Suppressor macrophage (primary cell): ENCODE measurements around the gene CATSPERZ.
A peak's percentile ranks its signal among the peaks of the same experiment; 100 is the strongest.

Source experiments
- DNase-seq, 4 experiments: peaks; one replicate each; pipeline ENCODE4 v3.0.0-alpha.2; 2020 to 2022
- total RNA-seq, 17 experiments: gene quantifications; one replicate each; lab custom pipeline; 2026; ENCODE audit warnings: mixed read lengths in 6 of 17, inconsistent platforms in 3 of 17; lab: John Stamatoyannopoulos, UW

The CATSPERZ gene, protein sequence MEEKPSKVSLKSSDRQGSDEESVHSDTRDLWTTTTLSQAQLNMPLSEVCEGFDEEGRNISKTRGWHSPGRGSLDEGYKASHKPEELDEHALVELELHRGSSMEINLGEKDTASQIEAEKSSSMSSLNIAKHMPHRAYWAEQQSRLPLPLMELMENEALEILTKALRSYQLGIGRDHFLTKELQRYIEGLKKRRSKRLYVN
- 0 reads per million in 17 experiments for total RNA-seq

DNA sequence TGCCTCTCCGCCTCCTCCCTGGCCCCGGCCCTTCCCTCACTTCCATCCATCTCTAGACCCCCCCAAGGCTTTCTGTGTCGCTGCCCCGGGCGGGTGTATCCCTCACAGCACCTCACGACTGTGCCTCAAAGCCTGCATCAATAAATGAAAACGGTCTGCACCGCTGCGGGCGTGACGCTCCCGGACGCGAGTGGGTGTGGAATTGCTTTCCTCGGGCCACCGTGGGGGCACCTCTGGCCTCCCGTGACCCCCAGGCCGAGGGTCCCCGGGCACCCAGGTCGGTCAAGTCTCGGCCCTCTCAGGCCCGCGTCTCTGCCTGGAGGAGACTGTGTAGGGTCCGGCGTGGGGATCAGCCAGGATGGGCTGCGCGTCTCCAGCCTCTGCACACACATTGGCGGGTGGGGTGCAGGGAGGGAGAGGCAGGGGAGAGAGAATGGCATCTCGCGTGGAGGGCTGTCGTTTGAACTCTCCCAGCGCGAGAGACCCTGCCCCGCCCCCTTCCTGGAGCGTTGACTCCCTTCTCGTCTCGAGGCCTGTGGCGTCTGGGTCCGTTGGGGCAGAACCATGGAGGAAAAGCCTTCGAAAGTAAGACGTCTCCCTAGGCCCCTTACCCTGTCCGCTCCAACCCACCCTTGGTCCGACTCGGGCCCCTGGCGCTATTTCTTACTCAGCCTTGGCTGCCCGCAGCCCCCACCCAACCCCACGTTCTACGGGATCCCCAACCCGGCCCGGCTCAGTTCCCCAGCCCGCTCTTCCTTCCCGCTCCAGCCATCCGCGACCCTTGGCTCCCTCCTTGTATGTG lies at the start of gene CATSPERZ:
TSS of gene CATSPERZ (plus strand) at position 512 of the 802 bp plus-strand sequence. CDS start at position 565, 53 bp downstream.
- peak in 1 of 4 experiments; percentile 25 for DNase-seq

DNA sequence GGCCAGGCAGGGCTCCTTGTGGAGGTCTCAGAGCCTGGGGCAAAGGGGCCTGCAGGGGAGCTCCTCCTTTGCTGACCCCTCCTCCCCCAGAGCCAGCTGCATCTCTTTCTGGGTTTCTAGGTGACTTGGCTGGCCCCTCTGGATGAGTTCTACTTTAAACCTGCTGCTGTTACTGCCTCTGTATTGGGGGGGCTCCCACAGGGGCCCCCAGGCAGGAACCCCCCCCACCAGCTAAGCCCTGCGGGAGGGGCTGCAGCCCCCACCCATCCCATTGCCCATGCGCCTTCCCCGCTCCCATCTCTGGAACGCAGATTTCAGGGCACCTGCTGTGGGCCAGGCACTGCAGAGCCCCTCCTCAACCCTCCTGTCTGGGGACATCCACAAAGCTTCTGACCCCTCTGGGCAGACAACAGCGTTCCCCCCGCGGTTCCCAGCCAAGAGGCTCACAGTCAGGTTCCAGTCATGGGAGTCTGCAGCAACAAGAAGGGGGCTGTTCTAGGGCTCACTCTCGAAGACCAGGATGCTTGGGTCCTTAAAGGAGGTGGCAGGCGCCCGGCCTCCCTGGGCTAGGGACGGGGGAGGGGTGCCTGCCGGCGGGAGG lies 49.6 kb upstream of the CATSPERZ start:
- DNase-seq, result no peak

DNA sequence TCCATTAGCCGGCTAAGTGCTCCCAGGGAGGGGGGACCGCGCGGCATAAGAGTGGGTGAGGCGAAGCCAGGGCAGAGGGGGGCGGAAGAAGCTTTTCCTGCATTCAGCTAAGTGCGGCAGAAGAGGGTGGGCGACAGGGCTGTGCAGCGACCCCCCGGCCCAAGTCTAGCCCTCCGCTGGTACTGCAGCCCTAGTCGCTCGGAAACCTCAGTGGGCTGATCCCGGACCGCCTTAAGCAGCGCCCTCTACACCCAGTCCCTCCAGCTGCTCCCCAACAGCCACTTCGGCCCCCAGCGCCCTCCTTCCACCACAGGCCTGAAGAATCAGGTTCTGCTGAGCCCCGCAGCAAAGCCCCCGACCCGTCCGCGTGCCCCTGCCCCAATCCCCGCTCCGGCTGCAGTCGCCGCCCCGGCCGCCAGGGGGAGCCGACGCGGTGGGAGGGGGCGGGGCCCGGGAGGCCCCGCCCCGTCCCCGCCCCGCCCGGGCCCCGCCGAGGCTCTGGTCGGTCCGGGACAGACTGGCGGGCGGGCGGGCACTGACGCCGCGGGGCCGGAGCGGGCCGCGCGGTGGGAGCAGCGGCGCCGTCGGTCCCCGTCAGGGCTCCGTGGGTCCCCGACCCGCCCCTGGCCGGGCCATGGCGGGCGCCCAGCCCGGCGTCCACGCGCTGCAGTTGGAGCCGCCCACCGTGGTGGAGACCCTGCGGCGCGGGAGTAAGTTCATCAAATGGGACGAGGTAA lies 49.0 kb upstream of the CATSPERZ start, which contains the start of gene PLCB3:
TSS of gene PLCB3 (plus strand) at position 515 of the 737 bp plus-strand sequence. CDS start at position 635, 120 bp downstream.
- DNase-seq, result peak; percentile 71 to 91 (median 88)

DNA sequence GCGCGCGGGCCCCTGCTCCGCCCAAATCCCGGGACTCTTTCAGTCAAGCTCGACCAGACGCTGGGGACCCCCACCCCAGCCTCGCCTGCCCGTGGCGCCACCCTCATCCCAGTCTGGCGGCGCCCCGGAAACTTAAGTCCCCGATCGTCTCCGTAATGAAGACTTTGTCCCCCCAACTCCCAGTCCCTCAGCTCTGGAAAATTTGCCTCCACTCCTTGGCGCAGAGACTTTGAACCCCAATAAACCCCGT lies 48.5 kb upstream of the CATSPERZ start:
- DNase-seq, result no peak

DNA sequence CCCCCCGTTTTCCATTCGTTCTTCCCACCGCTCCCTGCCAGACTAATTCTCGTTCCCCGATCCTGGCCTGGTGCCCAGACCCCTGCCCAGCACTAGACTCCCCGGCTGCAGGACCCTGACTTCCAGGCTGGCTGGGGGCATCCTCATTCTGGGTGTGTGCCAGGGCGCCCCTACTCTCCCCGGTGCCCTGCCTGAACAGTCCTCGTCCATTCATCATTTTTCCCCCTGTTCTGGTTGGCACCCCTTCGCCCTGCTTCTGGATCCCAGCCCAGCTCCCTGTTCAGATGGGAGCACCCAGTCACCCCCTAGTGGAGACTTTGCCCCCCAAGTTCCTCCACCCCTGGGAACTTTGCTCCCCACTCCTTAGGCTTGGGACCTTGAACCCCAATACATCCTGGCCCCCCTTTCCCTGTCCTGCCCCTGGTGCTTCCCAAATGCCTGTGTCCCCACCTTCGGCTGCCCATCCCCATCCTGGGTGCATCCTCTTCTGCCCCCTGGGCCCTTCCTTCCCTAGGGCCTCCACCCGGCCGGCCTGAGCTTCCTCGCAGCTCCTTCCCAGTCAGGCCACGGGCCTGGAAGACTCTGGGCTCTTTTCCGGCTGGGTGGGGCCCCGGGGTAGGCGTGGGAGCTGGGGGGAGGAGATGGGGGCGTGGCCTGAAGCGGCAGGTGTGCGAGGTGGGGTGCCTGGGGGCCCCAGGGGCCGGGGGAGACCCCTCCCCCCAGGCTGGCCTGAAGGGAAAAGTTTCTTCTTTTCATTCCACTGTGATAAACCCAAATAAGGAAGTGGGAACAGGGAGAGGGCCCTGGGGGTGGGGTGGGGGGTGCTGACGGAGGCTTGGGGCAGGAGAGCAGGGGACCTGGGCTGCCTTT lies 47.9 kb upstream of the CATSPERZ start:
- peak; percentile 60 to 85 (median 68) for DNase-seq

DNA sequence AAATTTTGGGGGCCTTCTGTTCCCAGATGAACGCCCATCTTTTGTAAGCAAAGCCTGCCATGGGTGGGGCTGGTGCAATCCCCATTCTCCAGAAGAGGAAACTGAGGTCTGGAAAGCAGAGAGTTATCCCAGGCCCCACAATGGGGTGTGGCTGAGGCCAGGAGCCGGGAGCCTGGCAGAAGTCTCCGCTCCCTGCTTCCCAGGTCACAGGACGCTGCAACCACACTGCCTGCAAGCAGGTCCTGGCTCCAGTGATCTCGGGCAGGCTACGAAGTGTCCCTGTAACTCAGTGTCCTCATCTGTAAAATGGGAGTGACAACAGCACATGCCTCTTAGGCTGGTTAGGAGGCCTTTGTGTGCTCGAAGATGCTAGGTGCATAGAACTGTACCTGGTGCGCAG lies 47.1 kb upstream of the CATSPERZ start:
- DNase-seq, result no peak

DNA sequence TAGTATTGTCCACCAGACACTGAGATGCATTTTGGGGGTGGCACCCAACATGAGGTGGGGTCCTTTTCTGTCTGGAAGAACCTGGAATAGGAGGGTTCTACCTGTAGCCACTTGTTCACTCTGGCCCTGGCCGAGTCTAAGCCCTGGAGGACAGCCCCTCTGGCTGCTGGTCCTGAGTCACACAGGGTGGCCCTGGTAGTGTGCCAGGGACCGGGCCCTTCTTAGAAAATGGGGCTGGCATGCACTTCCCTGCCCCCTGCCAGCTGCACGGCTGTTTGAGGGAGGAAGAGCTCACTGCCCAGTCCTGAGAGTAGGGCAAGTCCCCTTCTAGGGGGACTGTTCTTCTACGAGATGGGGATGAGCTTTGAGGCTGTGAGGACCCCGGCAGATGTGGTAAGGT lies 46.7 kb upstream of the CATSPERZ start:
- DNase-seq, result no peak

DNA sequence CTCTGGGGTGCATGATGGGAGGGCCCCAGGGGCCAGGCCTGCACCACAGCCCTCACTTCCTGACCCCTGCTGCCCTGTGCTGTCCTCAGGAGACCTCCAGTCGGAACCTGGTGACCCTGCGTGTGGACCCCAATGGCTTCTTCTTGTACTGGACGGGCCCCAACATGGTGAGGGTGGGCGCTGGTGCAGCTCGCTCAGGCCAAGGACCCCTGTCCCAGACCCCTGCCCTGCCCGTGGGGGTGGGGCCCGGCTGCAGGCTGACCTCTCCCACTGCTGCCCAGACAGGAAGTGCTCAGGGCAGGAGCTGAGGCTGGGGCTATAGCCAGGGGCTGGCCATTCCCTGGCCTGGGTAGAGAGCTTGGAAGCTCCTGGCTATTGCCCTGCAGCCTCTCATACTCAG lies 45.8 kb upstream of the CATSPERZ start:
- no peak for DNase-seq

DNA sequence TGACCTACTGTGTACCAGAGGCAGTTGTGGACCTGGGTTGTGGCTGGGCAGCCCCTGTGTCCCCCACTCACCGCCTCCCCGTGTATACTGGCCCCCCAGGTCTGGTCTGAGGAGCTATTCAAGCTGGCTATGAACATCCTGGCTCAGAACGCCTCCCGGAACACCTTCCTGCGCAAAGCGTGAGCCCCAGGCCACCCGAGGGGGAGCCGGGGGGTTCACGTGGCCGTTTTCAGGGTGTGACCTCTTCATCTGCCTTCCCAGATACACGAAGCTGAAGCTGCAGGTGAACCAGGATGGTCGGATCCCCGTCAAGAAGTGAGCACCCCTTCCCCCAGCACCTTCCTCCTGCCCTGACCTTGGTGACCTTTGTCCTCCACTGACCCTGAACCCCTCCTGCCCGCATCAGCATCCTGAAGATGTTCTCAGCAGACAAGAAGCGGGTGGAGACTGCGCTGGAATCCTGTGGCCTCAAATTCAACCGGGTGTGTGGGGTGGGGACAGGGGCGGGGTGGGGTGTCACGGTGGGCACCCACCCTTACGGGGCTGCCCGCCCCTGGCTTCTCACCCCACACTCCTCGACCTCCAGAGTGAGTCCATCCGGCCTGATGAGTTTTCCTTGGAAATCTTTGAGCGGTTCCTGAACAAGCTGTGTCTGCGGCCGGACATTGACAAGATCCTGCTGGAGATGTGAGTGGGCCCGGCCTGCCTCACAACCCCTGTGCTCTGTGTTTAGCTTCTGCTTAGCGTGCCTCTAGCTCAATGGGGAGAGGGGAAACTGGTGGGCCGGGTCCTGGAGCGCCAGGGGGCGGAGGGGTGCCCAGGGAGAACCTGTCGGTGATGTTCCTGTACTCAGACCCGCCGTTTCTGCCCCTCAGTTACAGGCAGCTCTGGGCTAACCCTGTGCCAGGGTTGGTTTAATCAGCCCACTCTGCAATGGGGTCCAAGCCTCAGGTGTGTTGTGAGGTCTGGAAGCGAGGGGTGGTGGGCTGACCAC lies 44.7 kb upstream of the CATSPERZ start:
- no peak for DNase-seq

DNA sequence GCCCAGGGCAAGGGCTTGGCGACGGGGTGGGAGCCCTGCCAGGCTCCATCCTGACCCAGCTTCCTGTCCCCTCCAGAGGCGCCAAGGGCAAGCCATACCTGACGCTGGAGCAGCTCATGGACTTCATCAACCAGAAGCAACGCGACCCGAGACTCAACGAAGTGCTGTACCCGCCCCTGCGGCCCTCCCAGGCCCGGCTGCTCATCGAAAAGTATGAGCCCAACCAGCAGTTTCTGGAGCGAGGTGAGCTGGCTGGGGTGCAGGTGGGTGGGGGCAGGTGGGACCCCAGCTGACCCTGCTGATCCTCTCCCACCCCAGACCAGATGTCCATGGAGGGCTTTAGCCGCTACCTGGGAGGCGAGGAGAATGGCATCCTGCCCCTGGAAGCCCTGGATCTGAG lies 43.9 kb upstream of the CATSPERZ start:
- DNase-seq, result no peak

DNA sequence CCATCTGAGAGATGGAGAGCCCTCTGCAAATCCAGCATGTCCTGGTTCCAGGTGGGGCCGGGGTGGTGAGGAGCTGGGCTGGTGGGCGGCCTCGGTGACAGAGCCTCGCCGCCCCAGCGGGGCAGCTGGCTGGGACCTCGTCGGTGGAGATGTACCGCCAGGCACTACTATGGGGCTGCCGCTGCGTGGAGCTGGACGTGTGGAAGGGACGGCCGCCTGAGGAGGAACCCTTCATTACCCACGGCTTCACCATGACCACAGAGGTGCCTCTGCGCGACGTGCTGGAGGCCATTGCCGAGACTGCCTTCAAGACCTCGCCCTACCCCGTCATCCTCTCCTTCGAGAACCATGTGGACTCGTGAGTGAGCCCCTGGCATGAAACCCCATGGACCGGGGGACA lies 41.8 kb upstream of the CATSPERZ start:
- no peak for DNase-seq

DNA sequence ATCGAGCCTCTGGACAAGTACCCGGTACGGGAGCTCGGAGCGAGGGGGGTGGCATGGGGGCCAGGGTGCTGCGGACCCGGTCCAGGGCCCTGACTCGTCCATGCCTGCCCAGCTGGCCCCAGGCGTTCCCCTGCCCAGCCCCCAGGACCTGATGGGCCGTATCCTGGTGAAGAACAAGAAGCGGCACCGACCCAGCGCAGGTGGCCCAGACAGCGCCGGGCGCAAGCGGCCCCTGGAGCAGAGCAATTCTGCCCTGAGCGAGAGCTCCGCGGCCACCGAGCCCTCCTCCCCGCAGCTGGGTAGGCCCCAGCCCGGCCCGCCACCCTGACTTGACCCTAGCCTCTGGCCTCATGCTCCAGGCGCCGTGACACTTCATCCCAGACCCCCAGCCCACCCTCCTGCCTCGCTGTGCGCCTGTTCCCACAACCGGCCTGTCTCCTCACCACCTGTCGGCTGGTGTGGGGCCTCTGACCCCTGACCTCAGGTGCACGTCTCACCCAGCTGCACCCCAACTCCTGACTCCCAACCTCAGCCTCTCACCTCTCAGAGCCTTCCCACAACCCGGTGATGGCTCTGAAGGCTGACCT lies 41.1 kb upstream of the CATSPERZ start:
- no peak for DNase-seq

DNA sequence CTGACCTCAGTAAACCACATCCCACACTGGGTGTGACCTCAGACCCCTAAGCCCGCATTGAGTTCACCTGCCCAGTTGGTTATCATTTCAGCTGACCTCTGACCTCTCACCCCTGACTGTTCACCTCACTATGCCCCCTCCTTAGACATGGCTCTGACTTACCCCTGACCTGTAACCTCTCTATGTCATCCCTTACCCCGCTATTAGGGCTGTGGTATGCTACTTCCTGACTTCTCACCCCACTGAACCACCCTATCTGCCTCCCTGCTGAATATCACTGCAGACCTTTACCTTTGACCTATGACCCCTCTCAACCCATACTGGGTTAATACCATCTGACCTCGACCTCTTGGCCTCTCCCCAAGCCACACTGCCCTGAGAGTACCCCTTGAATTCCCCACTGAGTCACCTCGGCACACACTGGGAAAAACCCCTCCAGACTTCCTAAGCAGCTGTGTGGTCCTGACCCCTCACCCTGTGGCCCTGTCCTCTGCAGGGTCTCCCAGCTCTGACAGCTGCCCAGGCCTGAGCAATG lies 40.6 kb upstream of the CATSPERZ start:
- no peak for DNase-seq

DNA sequence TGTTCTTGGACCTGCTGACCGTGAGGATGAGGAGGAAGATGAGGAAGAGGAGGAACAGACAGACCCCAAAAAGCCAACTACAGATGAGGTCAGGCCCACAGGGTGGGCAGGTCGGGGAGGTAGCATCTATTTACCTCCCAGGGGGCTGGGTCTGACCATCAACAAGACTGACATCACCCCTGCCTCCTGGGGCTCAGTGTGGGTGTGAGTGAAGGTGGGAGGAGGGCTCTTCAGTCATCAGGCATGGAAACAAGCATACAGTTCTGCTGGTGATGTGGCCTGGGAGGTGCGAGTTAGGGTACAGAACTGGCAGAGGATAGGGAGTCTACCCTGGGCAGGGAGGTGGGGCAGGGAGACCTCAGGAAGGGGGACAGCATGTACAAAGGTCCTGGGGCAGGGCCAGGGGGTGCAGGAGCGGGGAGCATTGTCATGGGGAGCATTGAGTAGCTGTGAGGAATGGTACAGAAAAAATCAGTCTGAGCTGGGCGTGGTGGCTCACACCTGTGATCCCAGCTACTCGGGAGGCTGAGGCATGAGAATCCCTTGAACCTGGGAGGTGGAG lies 39.9 kb upstream of the CATSPERZ start:
- DNase-seq, result peak in 2 of 4 experiments; percentile 31 to 38

DNA sequence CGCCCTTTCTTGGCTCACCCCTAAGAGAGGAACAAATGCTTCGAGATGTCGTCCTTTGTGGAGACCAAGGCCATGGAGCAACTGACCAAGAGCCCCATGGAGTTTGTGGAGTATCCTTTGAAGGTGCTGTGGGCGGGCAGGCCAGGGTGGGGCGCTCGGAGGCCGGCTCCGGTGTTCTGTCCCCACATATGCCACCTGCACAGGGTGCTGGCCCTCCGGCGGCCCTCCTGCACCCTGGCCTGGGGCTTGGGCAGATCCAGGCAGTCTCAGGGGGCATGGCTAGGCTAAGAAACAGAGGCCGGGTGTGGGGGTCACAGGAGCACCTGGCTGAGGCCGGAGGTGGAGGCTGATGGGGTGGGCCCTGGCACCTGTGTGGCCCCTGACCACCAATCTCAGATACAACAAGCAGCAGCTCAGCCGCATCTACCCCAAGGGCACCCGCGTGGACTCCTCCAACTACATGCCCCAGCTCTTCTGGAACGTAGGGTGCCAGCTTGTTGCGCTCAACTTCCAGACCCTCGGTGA lies 38.5 kb upstream of the CATSPERZ start:
- DNase-seq, result no peak

DNA sequence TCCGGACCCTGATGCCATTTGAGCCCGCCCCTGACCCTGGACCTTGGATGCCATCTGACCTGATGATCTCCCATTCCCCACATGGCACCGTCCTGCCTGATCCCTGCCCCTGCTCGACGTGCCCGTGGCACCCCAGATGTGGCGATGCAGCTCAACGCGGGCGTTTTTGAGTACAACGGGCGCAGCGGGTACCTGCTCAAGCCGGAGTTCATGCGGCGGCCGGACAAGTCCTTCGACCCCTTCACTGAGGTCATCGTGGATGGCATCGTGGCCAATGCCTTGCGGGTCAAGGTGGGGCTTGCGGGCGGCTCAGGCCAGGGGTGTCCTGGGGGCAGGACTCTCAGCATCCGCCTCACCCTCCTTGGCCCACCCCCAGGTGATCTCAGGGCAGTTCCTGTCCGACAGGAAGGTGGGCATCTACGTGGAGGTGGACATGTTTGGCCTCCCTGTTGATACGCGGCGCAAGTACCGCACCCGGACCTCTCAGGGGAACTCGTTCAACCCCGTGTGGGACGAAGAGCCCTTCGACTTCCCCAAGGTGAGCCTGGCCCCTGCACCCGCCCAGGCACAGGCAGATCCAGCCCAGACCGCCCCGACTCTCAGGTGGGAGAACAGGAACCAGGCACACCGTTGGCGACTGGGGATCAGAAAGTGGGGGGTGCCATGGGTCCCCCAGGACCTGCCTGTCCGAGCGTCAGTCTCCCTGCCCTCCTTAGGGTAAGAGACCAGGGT lies 37.7 kb upstream of the CATSPERZ start:
- no peak for DNase-seq

DNA sequence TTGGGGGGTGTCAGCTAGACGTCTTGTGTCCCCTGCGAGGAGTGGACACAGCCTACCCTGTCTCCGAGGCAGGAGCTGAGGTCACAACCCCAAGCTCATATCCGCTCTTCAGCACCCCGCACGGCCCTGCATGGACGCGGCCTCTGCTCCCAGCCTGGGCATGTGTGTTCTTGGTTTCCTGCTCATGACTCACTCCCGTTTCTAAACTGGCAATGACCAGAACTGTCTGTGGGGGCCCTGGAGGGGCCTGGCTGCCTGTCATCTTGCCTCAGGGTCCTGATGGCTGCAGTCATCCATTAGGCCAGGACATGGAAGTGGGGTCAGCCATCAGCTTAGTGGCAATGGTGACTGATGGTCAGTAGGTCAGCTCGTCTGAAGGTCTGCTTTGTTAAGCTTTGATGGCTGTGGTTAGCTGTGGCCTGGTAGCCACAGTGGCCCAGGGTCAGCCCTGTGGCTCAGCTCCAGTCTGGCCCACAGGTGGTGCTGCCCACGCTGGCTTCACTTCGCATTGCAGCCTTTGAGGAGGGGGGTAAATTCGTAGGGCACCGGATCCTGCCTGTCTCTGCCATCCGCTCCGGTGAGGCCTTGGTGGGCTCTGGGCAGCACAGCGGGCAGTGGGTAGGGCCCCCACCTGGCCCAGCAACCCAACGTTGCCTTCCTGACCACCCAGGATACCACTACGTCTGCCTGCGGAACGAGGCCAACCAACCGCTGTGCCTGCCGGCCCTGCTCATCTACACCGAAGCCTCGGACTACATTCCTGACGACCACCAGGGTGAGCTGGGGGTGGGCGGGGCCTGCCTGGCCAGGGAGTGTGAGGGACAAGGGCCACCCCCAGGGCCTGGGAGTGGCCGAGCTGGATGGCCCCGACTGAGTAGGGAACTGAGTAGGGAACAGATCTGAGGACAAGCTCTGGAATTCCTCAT lies 36.9 kb upstream of the CATSPERZ start:
- no peak for DNase-seq

DNA sequence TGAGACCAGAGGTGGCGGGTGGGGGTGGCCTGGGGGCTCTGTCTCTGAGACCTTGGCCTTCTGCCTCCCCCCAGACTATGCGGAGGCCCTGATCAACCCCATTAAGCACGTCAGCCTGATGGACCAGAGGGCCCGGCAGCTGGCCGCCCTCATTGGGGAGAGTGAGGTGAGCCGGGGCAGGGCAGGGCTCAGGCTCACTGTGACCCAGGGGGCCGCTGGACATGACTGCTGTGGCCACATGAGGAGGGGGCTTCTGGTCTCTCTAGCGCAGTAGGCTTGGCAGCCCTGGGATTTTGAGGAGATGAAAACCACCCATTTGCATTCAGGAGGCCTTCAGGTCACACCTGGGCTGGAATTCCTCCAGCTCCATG lies 36.2 kb upstream of the CATSPERZ start:
- DNase-seq, result no peak
